B cell (primary cell): ENCODE results near the gene PPP1R8. TPM values are rescaled to one million over a fixed set of nuclear protein-coding genes. Genes with fewer than 3 reads are reported as not detected.
"Not testable (repeated sequence)": the region's sequence is repeated elsewhere in the genome, so short reads cannot be mapped to it uniquely, and the experiment has no call there.

Experiments used
- ATAC-seq: fragments of 200-7000 bp; cut with Tn5 transposase; one replicate; pipeline ENCODE4 v1.10.0; 2021; ENCODE audit warnings: low read depth, mild to moderate bottlenecking, moderate number of reproducible peaks, moderate library complexity
- CTCF ChIA-PET: fragments of 350-600 bp; sonication (Branson Sonifier 250); formaldehyde crosslinking; loops from one replicate; lab custom pipeline; 2021; ENCODE audit warnings: antibody characterized with exemption, inconsistent platforms; lab: Charles Lee
- POLR2A ChIA-PET: fragments of 350-600 bp; sonication (Branson Sonifier 250); formaldehyde crosslinking; loops from one replicate; lab custom pipeline; 2021; ENCODE audit warnings: antibody characterized with exemption; lab: Charles Lee
- DNase-seq: peaks from one replicate; pipeline ENCODE4 v3.0.0; 2013
- H2AFZ ChIP-seq: 2 replicates; pipeline ENCODE4 v1.6.1; 2012; ENCODE audit warnings: mild to moderate bottlenecking, low read depth, low read length; ENCODE audit not compliant: insufficient read depth, poor library complexity, severe bottlenecking
- H3K27ac ChIP-seq, 2 donors: 1 replicate in 1 of 2; 2 replicates in 1 of 2; pipeline ENCODE4 v1.5.1; 2012 to 2013; ENCODE audit warnings: low read length in 2 of 2, mild to moderate bottlenecking in 2 of 2, moderate library complexity in 1 of 2
- H3K27me3 ChIP-seq, 4 experiments: fragments of 200-600 bp in 1 of 4; sonication (generic) in 1 of 4; replicated peaks in 1 of 4; 1 replicate in 2 of 4; 2 replicates in 2 of 4; pipeline versions ENCODE4 v1.6.1 to v1.7.0; 2013 to 2016; ENCODE audit warnings: low read length in 3 of 4, mild to moderate bottlenecking in 2 of 4, mixed read lengths in 1 of 4, moderate library complexity in 1 of 4; ENCODE audit not compliant: insufficient read depth in 4 of 4, control insufficient read depth in 3 of 4; ENCODE audit errors: control extremely low read depth in 1 of 4
- H3K36me3 ChIP-seq, 2 experiments: replicated peaks in 1 of 2; 1 replicate in 1 of 2; 2 replicates in 1 of 2; pipeline versions ENCODE4 v1.6.1 to v1.7.1; 2013; ENCODE audit warnings: low read length in 1 of 2; ENCODE audit not compliant: insufficient read depth in 2 of 2, control insufficient read depth in 1 of 2; ENCODE audit errors: control extremely low read depth in 1 of 2, extremely low read depth in 1 of 2
- H3K4me1 ChIP-seq, 2 donors: fragments of 200-600 bp in 1 of 2; sonication (generic) in 1 of 2; 1 replicate in 1 of 2; 2 replicates in 1 of 2; pipeline versions ENCODE4 v1.5.1 to v1.6.1; 2013 to 2017; ENCODE audit warnings: low read length in 2 of 2; ENCODE audit not compliant: control insufficient read depth in 2 of 2, insufficient read depth in 2 of 2
- H3K4me2 ChIP-seq: replicated peaks from 2 replicates; pipeline ENCODE3; 2012; ENCODE audit warnings: mild to moderate bottlenecking, low read depth, low read length; ENCODE audit not compliant: poor library complexity, severe bottlenecking
- H3K4me3 ChIP-seq, 5 experiments: fragments of 200-600 bp in 1 of 5; sonication (generic) in 1 of 5; 1 replicate in 3 of 5; 2 replicates in 2 of 5; pipeline versions ENCODE4 v1.5.1 to v1.7.0; 2011 to 2016; ENCODE audit warnings: low read length in 4 of 5, mild to moderate bottlenecking in 4 of 5, low read depth in 2 of 5, control low read depth in 1 of 5, moderate library complexity in 1 of 5; ENCODE audit not compliant: insufficient read depth in 1 of 5; ENCODE audit errors: control extremely low read depth in 1 of 5, extremely low read depth in 1 of 5
- H3K79me2 ChIP-seq: fragments of 200-600 bp; sonication (generic); one replicate; pipeline ENCODE4 v1.6.0; 2016; ENCODE audit warnings: low read length; ENCODE audit not compliant: control insufficient read depth, insufficient read depth
- H3K9ac ChIP-seq: fragments of 200-600 bp; sonication (generic); 2 replicates; pipeline ENCODE4 v1.6.1; 2017; ENCODE audit warnings: mild to moderate bottlenecking, low read length, moderate library complexity
- H3K9me3 ChIP-seq, 3 donors: one replicate each; pipeline versions ENCODE4 v1.6.1 to v1.7.1; 2013; ENCODE audit warnings: low read length in 2 of 3; ENCODE audit not compliant: control insufficient read depth in 2 of 3, insufficient read depth in 1 of 3; ENCODE audit errors: control extremely low read depth in 1 of 3
- H4K20me1 ChIP-seq: 2 replicates; pipeline ENCODE4 v1.6.0; 2012; ENCODE audit warnings: mild to moderate bottlenecking, low read length; ENCODE audit not compliant: insufficient read depth, control insufficient read depth, poor library complexity, severe bottlenecking
- H3K27ac Mint-ChIP-seq: one replicate; pipeline ENCODE4 v1.8.0; 2021; ENCODE audit warnings: mixed read lengths
- H3K27me3 Mint-ChIP-seq: one replicate; pipeline ENCODE4 v1.8.0; 2021; ENCODE audit warnings: mixed read lengths
- H3K4me1 Mint-ChIP-seq: one replicate; pipeline ENCODE4 v1.8.0; 2021; ENCODE audit warnings: mixed read lengths
- H3K4me3 Mint-ChIP-seq: one replicate; pipeline ENCODE4 v1.8.0; 2021; ENCODE audit warnings: mixed read lengths
- H3K9me3 Mint-ChIP-seq: one replicate; pipeline ENCODE4 v1.8.0; 2022; ENCODE audit warnings: mixed read lengths; ENCODE audit not compliant: insufficient read depth
- CTCF ChIP-seq: fragments of 200-600 bp; IDR thresholded peaks from one replicate; pipeline ENCODE4 v1.8.0; 2022; ENCODE audit warnings: antibody characterized with exemption, mild to moderate bottlenecking
- EZH2 ChIP-seq: IDR thresholded peaks from 2 replicates; pipeline ENCODE4 v1.6.1; 2012; ENCODE audit warnings: borderline replicate concordance, low read depth, mild to moderate bottlenecking, moderate library complexity, low read length; ENCODE audit not compliant: insufficient read depth, poor library complexity, severe bottlenecking
- WGBS: methylation state at CpG from one replicate; pipeline ENCODE4 v1.1.5; 2013; ENCODE audit warnings: missing lambda C conversion rate; ENCODE audit not compliant: insufficient coverage; 5-methylcytosine and 5-hydroxymethylcytosine counted together
- intact Hi-C: fragments of 100-400 bp; cut with micrococcal nuclease; formaldehyde crosslinking; loops from one replicate; pipeline ENCODE4 v1.10.0; 2022
- polyA plus RNA-seq: library from polyadenylated mRNA; depleted of rRNA; stranded (reverse); fragments of >200 nt; gene quantifications from 2 replicates; pipeline ENCODE4 v1.2.3, GENCODE V29; 2012
- total RNA-seq, 2 donors: library from RNA; stranded (reverse); fragments of 120-200 nt in 1 of 2; gene quantifications; 1 replicate in 1 of 2; 2 replicates in 1 of 2; pipeline versions ENCODE4 v1.2.3 to v1.2.4, GENCODE V29; 2013 to 2022

PPP1R8 gene
- total and polyA plus RNA-seq, 2 donors (not counting 1 experiment from before 2014, with no cell fraction given) = 23.9 to 45.1 TPM

GRCh38 chr1:27789540-27790041, 41.0 kb upstream of the PPP1R8 start:
- TF ChIP-seq EZH2 (no peak), CTCF (no peak)
- H3K9me3 Mint-ChIP-seq = no peaks in the 10 kb centered on the region
- no peaks in the 10 kb centered on the region for H3K27me3 Mint-ChIP-seq
- no CpG with 5 or more reads among the region's 4 CpGs for WGBS
- Histone ChIP-seq H3K4me1 (no peaks in the 10 kb centered on the region), H3K4me2 (no peak overlapping the region), H3K4me3 (no peak overlapping the region), H3K27me3 (no peaks in the 10 kb centered on the region), H2AFZ (no peak overlapping the region), H3K27ac (no peak overlapping the region), H3K36me3 (peaks cover 12 to 40% of the 10 kb centered on the region in 2 experiments), H3K9me3 (no peaks in the 10 kb centered on the region), H3K79me2 (peaks cover 24% of the 10 kb centered on the region), H3K9ac (no peak overlapping the region), H4K20me1 (peaks cover 22% of the 10 kb centered on the region)
- H3K4me3 Mint-ChIP-seq = no peak overlapping the region
- CTCF ChIA-PET = interaction anchor here (0.9 to 1.0 kb wide), 2 partner anchors 30 to 120 kb away, joined by 3 read pairs; no protein-coding TSS in a partner anchor
- no peak overlapping the region for H3K27ac Mint-ChIP-seq
- no peak for ATAC-seq
- DNase-seq = no peak
- POLR2A ChIA-PET = no interaction called here
- intact Hi-C loops = no loop called here
- peaks cover 13% of the 10 kb centered on the region for H3K4me1 Mint-ChIP-seq

DNA sequence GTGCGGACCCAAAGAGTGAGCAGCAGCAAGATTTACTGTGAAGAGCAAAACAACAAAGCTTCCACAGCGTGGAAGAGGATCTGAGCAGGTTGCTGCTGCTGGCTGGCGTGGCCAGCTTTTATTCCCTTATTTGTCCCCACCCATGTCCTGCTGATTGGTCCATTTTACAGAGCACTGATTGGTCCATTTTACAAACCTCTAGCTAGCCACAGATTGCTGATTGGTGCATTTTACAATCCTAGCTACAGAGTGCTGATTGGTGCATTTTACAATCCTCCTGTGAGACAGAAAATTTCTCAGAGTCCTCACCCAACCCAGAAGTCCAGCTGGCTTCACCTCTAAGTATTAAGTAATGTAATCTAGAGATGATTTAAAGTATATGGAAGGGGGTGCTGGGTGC, 40.3 kb upstream of the PPP1R8 start:
- H3K4me2 ChIP-seq, DNase-seq, H3K4me3 Mint-ChIP-seq, H3K27me3 ChIP-seq, CTCF ChIA-PET, H3K4me1 ChIP-seq, ATAC-seq, H3K9me3 Mint-ChIP-seq, H2AFZ ChIP-seq, H3K9ac ChIP-seq, H3K27me3 Mint-ChIP-seq, POLR2A ChIA-PET, H3K27ac Mint-ChIP-seq, intact Hi-C loops, H3K4me3 ChIP-seq, H3K27ac ChIP-seq, H3K9me3 ChIP-seq: not testable (repeated sequence)
- 100% methylated on average over 3 of the region's 3 CpGs for WGBS
- peaks cover 18% of the 10 kb centered on the region for H3K79me2 ChIP-seq
- H4K20me1 ChIP-seq = peaks cover 22% of the 10 kb centered on the region
- H3K4me1 Mint-ChIP-seq = peaks cover 12% of the 10 kb centered on the region
- peaks cover 12 to 46% of the 10 kb centered on the region in 2 experiments for H3K36me3 ChIP-seq
